GM21367 (cell line): ENCODE results near the gene RESF1.
"Not testable (repeated sequence)": the region's sequence is repeated elsewhere in the genome, so short reads cannot be mapped to it uniquely, and the experiment has no call there.

Source experiments
- ATAC-seq: cut with Tn5 transposase; IDR thresholded peaks from one replicate; pipeline ENCODE4 v1.9.1; 2021; ENCODE audit not compliant: unreplicated experiment

The RESF1 gene, protein sequence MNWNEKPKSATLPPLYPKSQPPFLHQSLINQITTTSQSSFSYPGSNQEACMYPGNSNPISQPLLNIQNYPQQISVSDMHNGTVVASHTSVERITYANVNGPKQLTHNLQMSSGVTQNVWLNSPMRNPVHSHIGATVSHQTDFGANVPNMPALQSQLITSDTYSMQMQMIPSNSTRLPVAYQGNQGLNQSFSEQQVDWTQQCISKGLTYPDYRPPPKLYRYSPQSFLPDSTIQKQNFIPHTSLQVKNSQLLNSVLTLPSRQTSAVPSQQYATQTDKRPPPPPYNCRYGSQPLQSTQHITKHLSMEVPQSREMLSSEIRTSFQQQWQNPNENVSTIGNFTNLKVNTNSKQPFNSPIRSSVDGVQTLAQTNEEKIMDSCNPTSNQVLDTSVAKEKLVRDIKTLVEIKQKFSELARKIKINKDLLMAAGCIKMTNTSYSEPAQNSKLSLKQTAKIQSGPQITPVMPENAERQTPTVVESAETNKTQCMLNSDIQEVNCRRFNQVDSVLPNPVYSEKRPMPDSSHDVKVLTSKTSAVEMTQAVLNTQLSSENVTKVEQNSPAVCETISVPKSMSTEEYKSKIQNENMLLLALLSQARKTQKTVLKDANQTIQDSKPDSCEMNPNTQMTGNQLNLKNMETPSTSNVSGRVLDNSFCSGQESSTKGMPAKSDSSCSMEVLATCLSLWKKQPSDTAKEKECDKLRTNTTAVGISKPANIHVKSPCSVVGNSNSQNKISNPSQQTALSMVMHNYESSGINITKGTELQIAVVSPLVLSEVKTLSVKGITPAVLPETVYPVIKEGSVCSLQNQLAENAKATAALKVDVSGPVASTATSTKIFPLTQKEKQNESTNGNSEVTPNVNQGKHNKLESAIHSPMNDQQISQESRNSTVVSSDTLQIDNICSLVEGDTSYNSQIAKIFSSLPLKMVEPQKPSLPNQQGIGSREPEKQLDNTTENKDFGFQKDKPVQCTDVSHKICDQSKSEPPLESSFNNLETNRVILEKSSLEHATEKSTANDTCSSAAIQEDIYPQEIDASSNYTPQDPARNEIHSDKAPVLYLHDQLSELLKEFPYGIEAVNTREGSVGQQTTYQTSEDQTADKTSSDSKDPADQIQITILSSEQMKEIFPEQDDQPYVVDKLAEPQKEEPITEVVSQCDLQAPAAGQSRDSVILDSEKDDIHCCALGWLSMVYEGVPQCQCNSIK (N-terminal part only)

DNA sequence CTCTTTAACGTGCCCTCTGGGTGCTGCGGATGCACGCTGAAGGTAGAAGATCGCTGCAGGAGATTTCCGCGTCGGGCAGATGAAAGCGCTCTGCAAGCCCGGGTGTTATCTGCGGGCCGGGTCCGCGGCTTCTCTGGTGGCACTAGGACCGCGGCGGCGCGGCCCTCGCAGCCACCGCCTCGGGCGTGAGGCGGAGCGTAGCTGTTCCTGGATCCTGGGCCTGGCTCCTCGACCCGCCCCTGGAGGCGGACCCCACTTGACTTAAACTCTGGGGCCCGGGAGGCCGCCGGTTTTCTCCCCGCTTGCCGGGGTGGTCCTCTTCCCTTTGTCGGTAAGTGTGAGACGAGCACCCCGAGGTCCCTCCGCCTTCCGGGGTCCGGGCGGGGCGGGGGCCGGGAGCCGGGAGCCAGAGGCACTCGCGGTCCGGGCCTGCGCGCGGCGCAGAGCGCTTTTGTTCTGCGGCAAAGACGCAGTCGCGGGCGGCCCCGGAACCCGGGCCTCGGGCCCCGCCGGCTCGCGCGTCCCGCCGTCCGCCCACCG is at the start of gene RESF1:
RESF1 (plus strand) TSS at position 255 of the 540 bp plus-strand sequence. CDS start 21,541 bp downstream, outside the sequence.
- ATAC-seq: peak; percentile 86

DNA sequence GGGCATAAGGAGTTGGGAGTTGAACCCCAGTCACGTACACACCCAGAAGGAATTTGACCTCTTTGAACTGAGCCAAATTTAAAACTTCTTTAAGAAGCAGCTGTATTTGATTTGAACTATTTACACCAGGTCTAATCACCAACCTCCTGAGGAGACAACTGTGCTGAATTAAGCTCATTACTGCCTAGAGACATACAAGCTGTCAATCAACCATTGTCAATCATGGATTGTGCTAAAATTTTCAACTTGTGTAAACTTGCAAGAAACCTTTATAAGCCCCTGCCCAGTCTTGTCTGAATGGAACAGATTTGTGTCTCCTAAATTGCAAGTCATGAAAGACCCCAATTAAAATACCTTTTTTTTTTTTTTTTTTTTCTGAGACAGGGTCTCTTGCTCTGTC is 44.3 kb upstream of the RESF1 start:
- ATAC-seq: no peak

DNA sequence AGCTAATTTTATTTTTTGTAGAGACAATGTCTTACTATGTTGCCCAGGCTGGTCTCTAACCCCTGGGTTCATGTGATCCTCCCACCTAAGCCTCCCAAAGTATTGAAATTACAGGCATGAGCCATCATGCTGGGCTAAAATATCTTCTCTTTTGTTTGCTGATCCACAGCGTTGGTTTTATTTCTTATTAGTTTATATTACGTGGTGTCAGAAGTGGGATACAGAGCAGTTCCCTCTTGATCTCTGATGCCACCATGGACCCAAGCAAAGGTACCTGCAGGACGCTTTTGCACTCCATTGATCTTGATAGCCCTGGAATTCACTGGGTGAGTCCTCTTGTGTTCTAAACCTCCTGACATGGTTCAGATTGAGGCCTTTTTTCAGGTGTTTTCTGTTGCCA is 43.8 kb upstream of the RESF1 start:
- ATAC-seq: no peak

DNA sequence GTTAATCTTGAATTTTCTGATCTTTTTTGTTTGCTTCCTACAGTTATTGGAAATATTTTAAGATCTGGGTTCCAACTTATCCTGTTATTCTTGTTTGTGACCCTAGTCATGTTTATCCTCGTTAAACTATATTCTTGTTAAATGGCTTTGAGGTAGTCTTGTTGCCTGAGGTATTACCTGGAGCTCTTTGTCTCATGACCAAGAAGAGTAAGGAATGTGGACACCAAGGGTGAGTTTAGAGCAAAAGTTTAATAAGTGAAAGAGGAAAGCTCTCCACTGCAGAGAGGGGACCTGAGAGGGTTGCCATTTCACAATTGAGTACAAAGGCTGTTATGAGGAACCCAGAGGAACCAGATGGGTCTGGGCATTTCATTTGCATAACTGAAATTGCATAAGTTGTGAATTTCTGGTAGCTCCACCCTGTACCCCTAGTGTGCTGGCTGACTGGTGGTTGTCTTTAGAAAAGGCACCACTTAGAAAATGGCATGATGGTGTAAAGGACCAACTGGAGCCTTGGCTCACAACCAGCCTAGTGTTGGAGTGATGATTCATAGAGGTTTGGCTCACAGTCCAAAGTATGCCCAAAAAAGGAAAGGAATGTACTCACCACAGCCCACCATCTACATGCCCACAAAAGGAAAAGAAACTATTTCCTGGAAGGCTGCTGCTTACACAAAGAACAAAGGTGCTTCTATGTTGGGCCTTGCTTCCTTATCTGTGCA is 36.7 kb upstream of the RESF1 start:
- no peak for ATAC-seq

DNA sequence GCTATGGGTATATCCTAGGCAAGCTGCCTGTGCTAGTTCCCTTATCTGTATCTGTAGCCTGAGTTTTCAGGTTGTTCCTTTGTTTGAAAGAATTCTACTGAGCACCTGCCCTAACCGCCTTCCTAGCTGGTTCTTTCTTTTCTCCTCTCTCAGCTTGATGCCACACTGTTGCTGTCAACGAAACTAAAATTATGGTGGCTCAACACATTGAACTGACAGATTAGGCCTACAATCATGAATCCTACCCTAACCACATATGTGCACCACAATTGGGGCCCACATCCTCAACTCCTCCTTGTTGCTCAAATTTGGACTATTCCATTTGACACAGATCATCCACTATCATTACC is 36.2 kb upstream of the RESF1 start:
- ATAC-seq: no peak

DNA sequence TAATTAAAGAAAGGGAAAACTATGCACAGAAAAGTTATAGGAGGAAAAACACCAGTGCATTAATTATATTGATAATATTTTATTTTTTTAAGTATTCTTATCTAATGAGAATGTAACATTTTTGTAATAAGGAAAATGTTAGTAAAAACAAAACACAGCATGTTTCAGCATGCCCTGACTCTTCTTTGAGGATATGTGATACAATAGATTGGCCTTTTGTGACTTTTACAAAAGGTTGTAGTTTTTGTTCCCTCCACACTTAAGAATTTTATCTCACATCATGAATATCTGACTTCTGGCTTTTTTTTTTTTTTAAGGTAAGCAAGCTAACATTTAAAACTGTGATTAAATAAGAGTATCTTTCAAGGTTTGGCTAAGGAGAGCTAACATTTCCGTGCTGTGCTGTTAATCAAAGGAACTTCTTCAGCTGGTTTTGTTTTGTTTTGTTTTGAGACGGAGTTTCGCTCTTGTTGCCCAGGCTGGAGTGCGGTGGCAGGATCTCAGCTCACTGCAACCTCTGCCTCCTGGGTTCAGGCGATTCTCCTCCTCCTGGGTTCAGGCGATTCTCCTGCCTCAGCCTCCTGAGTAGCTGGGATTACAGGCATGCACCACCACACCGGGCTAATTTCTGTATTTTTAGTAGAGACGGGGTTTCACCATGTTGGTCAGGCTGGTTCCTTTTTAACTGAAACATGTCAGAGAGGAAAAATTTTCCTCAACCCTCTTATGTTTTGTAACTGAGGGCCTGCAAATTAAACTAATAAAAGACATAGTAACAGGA is 30.8 kb upstream of the RESF1 start:
- no peak for ATAC-seq

DNA sequence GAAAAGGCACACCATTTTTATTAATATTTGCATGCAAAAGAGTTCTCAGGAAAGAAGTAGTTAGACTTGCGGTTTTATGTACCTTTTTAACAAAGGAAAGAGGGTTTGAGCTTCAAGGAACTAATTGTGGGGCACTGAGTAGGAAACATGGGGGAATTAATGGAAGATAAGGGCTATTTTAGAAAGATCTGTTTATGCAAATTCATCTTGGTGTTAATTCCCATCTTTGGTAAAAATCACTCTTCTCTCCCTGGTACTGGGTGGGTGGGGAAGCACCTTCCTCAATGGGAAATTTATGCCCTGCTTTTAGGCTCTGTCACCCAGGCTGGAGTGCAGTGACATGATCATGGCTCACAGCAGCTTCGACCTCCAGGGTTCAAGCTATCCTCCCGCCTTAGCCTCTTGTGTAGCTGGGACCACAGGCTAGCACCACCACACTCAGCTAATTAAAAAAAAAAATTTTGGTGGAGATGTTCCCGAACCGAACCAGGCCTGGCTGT is 30.1 kb upstream of the RESF1 start:
- ATAC-seq: no peak

DNA sequence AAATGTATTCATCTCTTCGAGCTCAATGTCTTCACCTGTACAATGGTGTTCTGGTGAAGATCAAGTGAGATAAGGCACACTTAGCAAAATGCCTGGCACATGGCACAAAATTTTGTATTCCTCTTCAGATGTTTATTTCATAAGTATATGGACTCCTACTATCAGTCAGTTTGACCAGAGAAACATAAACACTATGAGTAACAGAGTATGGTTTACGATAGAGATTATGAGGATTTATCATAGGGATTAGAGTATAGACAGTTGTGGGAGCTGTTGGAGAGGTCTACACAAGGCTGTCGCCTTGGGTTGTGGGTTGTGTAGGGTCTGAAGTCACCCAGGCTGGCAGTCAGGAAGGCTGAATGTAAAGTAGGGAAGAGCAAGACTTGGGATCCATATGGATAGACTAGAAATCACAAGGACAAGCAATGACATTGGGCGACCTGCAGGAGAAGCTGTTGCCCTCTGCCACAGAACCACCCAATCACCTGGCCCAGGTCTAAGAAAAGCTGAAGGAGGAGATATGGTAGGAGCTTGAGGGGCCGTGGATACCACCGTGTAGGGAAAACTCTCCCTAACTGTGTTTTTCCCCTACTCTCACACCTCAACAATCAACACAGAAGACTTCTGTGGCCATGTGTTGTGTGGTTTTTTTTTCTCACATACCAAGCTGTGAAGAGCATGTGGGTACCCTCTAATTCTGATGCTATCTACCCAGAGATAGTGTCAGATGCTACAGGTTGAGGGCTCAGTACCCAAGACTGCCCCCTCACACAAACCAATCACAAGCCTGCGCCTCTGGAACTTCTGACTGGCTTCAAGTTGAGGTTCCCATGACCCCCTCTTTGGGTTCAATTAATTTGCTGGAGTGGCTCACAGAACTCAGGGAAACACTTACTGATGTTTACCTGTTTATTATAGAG is 27.2 kb upstream of the RESF1 start:
- no peak for ATAC-seq

DNA sequence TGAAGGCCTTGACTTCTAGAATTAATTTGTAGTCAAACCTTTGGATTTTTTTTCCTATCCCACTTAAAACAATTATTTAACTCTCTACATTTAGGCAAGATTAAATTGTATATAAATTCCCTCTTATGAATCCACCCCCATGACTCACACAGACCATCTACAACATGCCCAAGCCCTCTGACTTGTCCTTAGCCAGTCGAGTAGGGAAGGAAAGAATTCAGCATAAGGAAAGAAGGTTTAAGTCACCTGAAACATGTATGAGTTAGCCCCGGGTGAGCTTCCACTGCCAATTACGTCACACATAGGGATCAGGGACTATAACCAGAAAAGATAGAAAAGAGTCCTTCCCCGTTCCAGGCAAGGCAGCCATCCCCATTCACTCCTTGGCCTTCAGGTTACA is 14.9 kb upstream of the RESF1 start:
- no peak for ATAC-seq

DNA sequence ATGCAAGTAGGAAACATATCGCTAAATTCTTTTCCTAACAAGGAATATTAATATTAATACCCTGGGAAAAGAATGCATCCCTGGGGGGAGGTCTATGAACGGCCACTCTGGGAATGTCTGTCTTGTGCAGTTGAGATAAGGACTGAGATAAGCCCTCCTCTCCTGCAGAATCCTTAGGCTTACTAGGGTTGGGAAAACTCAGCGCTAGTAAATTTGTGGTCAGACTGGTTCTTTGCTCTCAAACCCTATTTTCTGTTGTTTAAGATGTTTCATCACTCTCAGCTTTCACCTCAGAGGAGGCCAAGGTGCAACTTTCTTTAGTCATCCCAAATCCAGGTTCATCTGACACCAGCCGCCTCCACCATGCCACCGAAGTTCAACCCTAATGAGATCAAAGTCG is 11.2 kb upstream of the RESF1 start:
- no peak for ATAC-seq

DNA sequence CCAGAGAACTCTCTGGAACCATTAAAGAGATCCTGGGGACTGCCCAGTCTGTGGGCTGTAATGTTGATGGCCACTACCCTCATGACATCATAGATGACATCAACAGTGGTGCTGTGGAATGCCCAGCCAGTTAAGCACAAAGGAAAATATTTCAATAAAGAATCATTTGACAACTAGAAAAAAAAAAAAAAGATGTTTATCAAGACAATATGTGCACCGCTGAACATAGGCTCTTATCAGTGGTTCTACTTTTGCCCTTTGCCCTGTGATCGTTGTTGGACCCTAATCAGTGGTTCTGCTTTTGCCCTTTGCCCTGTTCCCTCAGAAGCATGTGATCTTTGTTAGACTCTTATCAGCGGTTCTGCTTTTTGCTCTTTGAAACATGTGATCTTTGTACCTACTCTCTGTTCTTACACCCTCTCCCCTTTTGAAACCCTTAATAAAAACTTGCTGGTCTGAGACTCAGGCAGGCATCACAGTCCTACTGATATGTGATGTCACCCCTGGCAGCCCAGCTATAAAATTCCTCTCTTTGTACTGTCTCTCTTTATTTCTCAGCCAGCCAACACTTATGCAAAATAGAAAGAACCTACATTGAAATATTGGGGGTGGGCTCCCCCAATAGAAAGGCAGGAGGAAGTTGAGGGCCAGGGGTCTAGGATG is 10.4 kb upstream of the RESF1 start:
- not testable (repeated sequence) for ATAC-seq

DNA sequence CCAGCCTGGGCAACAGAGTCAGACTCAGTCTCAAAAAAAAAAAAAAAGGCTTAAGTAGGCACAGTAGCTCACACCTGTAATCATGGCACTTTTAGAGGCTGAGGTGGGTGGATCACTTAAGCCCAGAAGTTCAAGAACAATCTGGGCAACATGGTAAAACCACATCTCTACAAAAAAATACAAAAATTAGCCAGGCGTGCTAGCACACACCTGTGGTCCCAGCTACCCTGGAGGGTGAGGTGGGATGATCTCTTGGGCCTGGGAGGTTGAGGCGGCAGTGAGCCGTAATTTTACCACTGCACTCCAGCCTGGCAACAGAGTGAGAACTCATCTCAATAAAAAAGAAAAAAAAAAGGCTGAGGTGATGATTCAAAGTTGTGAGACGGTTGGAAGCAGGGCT is 9.1 kb upstream of the RESF1 start:
- no peak for ATAC-seq

DNA sequence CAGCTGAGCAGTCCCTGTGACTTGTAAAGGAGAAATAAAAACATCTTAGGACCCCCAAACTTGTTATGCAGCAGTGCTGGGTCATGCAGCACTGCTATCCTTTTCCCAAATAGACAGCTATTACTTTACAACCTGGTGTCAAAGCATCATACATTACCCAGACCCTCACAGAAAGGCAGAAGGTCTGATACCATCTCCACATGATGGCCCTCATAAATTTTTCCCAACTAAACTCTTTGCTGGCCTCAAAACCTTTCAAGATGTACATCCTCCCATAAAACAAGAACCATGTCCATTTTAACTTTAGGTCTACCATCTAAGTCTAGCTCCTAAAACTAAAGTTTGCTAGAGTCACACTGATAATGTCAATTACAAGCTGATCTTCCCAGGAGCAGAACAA is 8.7 kb upstream of the RESF1 start:
- no peak for ATAC-seq

DNA sequence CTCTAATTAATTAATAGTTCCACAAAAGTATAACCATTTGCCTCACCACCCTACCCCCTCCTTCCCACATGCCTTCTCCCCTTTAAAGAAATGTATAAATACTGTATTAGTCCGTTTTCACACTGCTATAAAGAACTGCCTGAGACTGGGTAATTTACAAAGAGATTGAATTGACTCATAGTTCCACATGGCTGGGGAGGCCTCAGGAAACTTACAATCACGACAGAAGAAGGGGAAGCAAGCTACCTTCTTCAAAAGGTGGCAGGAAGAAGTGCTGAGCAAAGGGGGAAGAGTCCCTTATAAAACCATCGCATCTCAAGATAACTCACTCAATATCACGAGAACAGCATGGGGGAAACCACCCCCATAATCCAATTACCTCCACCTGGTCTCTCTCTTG is 8.2 kb upstream of the RESF1 start:
- no peak for ATAC-seq

DNA sequence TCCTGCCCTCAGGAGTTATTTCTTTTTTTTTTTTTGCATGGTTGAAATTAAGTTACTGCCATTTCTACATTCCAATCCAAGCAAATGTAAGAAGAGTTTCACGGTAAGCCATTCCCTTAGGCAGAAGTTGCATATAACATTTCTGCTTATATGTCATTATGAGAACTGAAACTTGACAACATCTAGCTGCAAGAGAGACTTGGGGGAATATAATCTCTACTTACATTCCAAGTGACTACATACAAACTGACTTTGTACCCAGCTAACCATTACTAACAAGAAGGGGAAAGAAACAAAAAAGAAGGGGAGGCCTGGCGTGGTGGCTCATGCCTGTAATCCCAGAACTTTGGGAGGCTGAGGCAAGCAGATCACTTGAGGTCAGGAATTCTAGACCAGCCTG is 7.3 kb upstream of the RESF1 start:
- ATAC-seq: no peak

DNA sequence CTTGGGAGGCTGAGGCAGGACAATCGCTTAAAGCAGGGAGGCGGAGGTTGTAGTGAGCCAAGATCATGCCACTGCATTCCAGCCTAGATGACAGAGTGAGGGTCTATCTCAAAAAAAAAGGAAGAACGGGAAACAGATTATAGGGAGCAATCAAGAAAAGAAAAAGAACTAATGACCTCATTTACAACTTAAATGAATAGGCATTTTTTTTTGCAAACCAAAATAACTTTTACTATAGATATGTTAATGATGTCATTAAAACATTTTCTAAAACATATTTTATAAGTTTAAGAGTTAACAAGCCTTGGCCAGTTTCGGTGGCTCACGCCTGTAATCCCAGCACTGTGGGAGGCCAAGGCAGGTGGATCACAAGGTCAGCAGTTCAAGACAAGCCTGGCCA is 6.8 kb upstream of the RESF1 start:
- no peak for ATAC-seq

DNA sequence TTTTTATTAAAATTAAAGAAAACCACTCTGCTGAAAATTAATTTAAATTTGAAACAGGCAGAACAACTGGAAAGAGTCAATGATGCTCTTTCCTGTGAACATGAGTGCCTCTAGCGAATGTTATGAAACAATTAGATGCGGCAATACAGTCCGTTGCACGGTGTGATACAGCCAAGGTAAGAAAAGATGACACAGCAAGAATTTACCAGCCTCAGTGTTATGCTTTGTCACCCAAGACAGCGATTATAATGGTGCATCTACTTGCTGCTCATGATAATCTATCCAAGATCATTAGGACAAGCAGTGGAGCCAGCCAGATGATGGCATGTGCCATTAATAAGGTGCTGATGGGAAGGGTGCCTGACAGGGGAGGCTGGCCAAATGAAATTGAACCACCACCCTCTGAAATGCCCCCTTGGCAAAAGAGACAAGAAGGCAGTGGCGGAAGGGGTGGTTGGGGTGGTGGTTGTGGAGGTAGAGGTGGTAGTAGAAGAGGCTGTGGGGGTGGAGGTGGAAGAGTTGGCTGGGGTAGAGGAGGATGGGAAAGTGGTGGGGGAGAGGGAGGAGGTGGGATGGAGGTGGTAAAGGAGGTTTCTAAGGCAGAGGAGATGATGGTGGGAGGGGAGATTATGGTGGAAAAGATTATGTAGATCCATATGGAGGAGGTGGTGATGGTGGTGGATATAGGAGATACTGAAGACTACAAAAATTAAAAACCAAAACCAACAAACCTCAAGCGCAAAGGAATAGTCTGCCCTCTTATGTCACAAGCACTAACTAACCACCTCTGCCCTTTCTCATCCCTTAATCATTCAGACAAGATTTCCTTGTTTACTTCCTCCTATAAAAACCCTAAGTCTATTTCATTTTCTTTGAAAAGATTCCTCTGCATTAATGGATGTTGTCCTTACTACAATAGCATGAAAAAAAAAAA is 4.0 kb upstream of the RESF1 start:
- ATAC-seq: no peak
